ENCODE results near the gene FRMD4B.
"Not testable (repeated sequence)": the region's sequence is repeated elsewhere in the genome, so short reads cannot be mapped to it uniquely, and the experiment has no call there.

Gene FRMD4B

DNA sequence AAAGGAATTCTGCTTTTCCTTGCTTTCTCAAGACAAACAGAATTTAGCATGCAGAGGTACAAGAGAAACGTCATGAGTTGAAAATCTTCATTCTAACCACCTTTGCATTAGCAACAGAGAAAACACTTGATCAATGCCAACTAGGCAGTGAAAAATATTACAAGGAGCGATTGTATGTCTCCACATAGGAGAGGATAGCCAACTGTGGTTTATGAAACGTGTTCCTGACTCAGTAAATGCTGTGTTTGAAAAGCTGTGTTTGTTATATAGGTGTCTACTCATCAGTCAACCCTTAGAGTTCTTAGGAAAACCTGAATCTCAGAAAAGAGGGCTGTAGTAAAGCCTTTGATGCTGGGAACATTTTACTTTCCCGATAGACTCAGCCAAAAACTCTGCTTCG, 102.4 kb downstream of the FRMD4B start:
- H3K4me3 ChIP-seq (ENCODE audit: low read depth, low read length): no peak overlapping the region
- H3K27ac ChIP-seq (ENCODE audit: low read depth, low read length): no peak overlapping the region
- H3K4me1 ChIP-seq (ENCODE audit: control insufficient read depth, insufficient read depth, low read length): peaks cover 14% of the 10 kb centered on the region
- H3K9me3 ChIP-seq (ENCODE audit: control insufficient read depth, insufficient read depth, low read length): no peaks in the 10 kb centered on the region
- no peaks in the 10 kb centered on the region for H3K36me3 ChIP-seq (ENCODE audit: control insufficient read depth, insufficient read depth, low read length)
- no peak overlapping the region for H3K9ac ChIP-seq (ENCODE audit: low read depth, low read length)
- no peaks in the 10 kb centered on the region for H3K27me3 ChIP-seq (ENCODE audit: control insufficient read depth, insufficient read depth, low read length)

DNA sequence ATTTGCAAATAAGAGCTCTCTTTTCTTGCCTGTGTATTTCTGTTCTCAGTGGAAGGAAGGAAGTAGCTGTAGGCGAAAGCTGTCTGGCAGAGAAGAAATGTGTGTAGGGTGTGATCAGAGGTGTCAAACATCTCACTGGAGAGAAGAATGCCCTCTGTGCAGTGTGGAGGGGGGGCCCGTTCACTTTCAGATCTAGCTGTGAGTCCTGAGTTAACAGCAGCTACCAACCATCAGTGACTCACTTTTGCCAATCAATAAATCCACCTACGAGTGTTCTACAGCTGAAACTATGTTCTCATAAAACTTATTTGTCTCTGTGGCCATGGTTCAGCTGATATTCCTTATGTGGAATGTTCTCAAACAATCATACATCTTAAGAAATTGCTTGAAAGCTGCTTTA, 103.7 kb downstream of the FRMD4B start:
- peaks cover 5% of the 10 kb centered on the region for H3K4me1 ChIP-seq (ENCODE audit: control insufficient read depth, insufficient read depth, low read length)
- no peaks in the 10 kb centered on the region for H3K9me3 ChIP-seq (ENCODE audit: control insufficient read depth, insufficient read depth, low read length)
- H3K27ac ChIP-seq (ENCODE audit: low read depth, low read length): no peak overlapping the region
- H3K27me3 ChIP-seq (ENCODE audit: control insufficient read depth, insufficient read depth, low read length): no peaks in the 10 kb centered on the region
- no peak overlapping the region for H3K4me3 ChIP-seq (ENCODE audit: low read depth, low read length)
- no peak overlapping the region for H3K9ac ChIP-seq (ENCODE audit: low read depth, low read length)
- no peaks in the 10 kb centered on the region for H3K36me3 ChIP-seq (ENCODE audit: control insufficient read depth, insufficient read depth, low read length)

DNA sequence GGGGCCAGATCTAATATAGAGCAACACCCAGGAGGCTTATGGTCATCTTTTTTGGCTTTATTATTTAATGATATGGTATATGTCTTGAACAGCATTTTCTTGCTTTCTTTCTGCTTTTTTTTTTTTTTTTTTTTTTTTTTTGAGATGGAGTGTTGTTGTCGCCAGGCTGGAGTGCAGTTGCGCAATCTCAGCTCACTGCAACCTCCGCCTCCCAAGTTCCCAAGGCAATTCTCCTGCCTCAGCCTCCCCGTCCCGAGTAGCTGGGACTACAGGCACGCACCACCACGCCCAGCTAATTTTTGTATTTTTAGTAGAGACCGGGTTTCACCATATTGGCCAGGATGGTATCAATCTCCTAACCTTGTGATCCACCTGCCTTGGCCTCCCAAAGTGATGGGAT, 108.5 kb downstream of the FRMD4B start:
- not testable (repeated sequence) for H3K36me3 ChIP-seq (ENCODE audit: control insufficient read depth, insufficient read depth, low read length); H3K27ac ChIP-seq (ENCODE audit: low read depth, low read length); H3K9me3 ChIP-seq (ENCODE audit: control insufficient read depth, insufficient read depth, low read length)

DNA sequence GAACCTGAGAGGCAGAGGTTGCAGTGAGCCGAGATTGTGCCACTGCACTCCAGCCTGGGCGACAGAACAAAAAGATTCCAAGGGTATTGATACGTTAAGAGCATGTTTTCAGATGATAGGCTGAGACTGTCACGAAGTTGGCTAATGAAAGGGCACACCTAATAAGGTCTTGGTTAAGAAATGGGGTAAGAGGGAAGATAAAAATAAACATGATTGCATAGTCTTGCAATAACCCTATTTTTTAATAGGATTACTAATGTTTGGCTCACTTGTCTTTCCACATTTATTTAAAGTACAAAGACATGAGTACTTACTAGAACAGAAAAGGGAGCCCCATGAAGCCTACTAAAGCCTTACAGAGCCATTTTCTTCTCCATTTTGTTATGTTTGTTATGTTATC, 109.0 kb downstream of the FRMD4B start:
- Histone ChIP-seq H3K27ac (ENCODE audit: low read depth, low read length) (no peak overlapping the region), H3K4me1 (ENCODE audit: control insufficient read depth, insufficient read depth, low read length) (peaks cover 5% of the 10 kb centered on the region; the same call in 1 of the 2 replicates), H3K9me3 (ENCODE audit: control insufficient read depth, insufficient read depth, low read length) (no peaks in the 10 kb centered on the region), H3K4me3 (ENCODE audit: low read depth, low read length) (no peak overlapping the region), H3K9ac (ENCODE audit: low read depth, low read length) (no peak overlapping the region), H3K27me3 (ENCODE audit: control insufficient read depth, insufficient read depth, low read length) (no peaks in the 10 kb centered on the region), H3K36me3 (ENCODE audit: control insufficient read depth, insufficient read depth, low read length) (no peaks in the 10 kb centered on the region)

More for the DNA sequence above, 108.5 kb downstream of the FRMD4B start:
- H3K4me1 ChIP-seq (ENCODE audit: control insufficient read depth, insufficient read depth, low read length); H3K4me3 ChIP-seq (ENCODE audit: low read depth, low read length); H3K9ac ChIP-seq (ENCODE audit: low read depth, low read length); H3K27me3 ChIP-seq (ENCODE audit: control insufficient read depth, insufficient read depth, low read length): not testable (repeated sequence)

DNA sequence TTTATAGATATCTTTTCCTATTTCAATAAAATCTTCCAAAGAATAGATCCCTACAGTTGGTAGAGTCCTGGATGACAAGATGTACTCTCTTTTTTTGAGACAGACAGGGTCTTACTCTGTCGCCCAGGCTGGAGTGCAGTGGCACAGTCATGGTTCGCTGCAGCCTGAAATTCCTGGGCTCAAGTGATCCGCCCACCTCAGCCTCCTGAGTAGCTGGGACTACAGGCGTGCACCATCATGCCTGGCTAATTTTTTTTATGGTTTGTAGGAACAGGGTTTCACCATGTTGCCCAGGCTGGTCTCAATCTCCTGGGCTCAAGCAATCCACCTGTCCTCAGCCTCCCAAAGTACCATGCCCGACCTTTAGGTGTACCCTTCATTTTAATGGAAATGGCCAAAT, 109.7 kb downstream of the FRMD4B start:
- H3K27ac ChIP-seq (ENCODE audit: low read depth, low read length); H3K36me3 ChIP-seq (ENCODE audit: control insufficient read depth, insufficient read depth, low read length); H3K9me3 ChIP-seq (ENCODE audit: control insufficient read depth, insufficient read depth, low read length); H3K9ac ChIP-seq (ENCODE audit: low read depth, low read length); H3K4me3 ChIP-seq (ENCODE audit: low read depth, low read length); H3K4me1 ChIP-seq (ENCODE audit: control insufficient read depth, insufficient read depth, low read length); H3K27me3 ChIP-seq (ENCODE audit: control insufficient read depth, insufficient read depth, low read length): not testable (repeated sequence)

DNA sequence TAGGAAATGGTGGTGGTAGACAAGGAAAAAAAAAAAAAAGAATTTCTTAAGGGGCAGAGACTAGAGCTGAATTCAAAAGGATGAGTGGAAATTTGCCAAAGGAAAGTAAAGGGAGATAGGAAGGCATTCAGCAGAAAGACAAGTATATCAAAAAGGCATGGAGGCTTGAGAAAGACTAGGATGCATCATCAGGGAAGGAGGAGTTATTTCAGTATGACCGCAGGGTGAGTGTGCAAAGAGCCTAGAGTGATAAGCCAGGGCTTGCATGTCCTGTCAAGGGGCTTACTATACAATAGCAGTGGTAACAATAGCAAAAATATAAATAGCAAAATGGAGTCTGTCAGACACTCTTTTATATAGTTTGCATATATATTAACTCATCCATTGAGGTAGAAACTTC, 112.0 kb downstream of the FRMD4B start:
- no peak overlapping the region for H3K9ac ChIP-seq (ENCODE audit: low read depth, low read length)
- H3K36me3 ChIP-seq (ENCODE audit: control insufficient read depth, insufficient read depth, low read length): no peaks in the 10 kb centered on the region

DNA sequence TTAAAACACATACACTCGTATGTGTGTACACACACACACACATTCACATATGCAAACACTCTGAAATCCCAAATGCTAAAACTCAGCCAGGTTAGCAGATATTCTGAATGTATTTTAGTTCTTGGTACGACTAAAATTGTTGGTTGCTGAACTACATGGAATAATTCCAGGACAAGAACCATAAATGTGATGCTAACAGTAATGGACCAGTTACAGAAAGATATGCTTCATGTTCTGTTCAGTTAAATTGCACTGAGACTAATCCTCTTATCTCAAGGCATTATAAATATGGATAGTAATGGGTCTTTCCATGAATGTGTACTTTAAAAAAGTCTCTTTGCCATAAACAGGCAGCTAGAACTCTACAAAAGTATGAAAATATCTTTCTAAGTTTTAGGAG, 113.3 kb downstream of the FRMD4B start:
- no peak overlapping the region for H3K27ac ChIP-seq (ENCODE audit: low read depth, low read length)
- peaks cover 5% of the 10 kb centered on the region; the same call in 1 of the 2 replicates for H3K4me1 ChIP-seq (ENCODE audit: control insufficient read depth, insufficient read depth, low read length)
- no peaks in the 10 kb centered on the region for H3K9me3 ChIP-seq (ENCODE audit: control insufficient read depth, insufficient read depth, low read length)
- H3K27me3 ChIP-seq (ENCODE audit: control insufficient read depth, insufficient read depth, low read length): no peaks in the 10 kb centered on the region
- H3K36me3 ChIP-seq (ENCODE audit: control insufficient read depth, insufficient read depth, low read length): no peaks in the 10 kb centered on the region
- H3K4me3 ChIP-seq (ENCODE audit: low read depth, low read length): no peak overlapping the region
- no peak overlapping the region for H3K9ac ChIP-seq (ENCODE audit: low read depth, low read length)

More for the DNA sequence above, 112.0 kb downstream of the FRMD4B start:
- Histone ChIP-seq H3K4me1 (ENCODE audit: control insufficient read depth, insufficient read depth, low read length) (peaks cover 5% of the 10 kb centered on the region; the same call in 1 of the 2 replicates), H3K9me3 (ENCODE audit: control insufficient read depth, insufficient read depth, low read length) (no peaks in the 10 kb centered on the region), H3K4me3 (ENCODE audit: low read depth, low read length) (no peak overlapping the region), H3K27ac (ENCODE audit: low read depth, low read length) (no peak overlapping the region), H3K27me3 (ENCODE audit: control insufficient read depth, insufficient read depth, low read length) (no peaks in the 10 kb centered on the region)

DNA sequence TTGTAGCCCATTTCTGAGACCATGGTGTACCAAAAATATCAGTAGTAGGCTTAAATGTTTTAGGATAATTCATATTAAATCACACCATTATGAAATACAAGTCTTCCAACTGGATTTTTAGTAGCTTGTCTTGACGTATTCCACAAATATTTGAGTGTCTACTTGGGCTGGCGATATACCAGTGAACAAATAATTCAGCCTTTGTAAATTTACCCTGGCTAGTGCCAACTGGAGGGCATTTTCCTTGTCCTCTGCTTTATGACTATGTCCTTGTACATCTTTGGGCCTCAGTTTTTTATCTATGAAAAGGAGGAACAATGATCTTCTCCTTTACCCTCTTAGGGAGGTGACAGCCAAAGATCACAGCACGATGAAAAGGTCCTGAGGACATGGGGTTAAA, 114.8 kb downstream of the FRMD4B start:
- no peaks in the 10 kb centered on the region for H3K9me3 ChIP-seq (ENCODE audit: control insufficient read depth, insufficient read depth, low read length)
- no peaks in the 10 kb centered on the region for H3K4me1 ChIP-seq (ENCODE audit: control insufficient read depth, insufficient read depth, low read length)
- no peak overlapping the region for H3K4me3 ChIP-seq (ENCODE audit: low read depth, low read length)
- H3K36me3 ChIP-seq (ENCODE audit: control insufficient read depth, insufficient read depth, low read length): no peaks in the 10 kb centered on the region
- no peak overlapping the region for H3K9ac ChIP-seq (ENCODE audit: low read depth, low read length)
- no peaks in the 10 kb centered on the region for H3K27me3 ChIP-seq (ENCODE audit: control insufficient read depth, insufficient read depth, low read length)
- H3K27ac ChIP-seq (ENCODE audit: low read depth, low read length): no peak overlapping the region

DNA sequence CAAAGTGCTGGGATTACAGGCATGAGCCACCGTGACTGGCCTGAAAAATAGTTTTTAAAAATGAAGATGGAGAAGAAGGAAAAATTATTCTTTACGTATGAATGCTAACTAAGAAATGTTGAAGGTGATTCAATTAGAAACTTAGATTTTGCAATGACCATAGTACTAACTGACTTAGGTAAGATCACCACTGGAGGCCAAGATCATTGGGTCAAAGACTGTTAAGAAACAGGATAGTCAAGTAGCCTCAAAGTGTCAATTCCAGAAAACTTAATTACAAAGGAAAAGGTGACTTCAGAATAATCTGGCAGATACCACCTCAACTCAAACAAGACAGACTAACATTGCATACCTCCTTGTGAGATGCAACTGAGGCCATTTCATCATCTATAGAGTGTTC, 119.3 kb downstream of the FRMD4B start:
- no peak overlapping the region for H3K9ac ChIP-seq (ENCODE audit: low read depth, low read length)
- no peak overlapping the region for H3K27ac ChIP-seq (ENCODE audit: low read depth, low read length)

DNA sequence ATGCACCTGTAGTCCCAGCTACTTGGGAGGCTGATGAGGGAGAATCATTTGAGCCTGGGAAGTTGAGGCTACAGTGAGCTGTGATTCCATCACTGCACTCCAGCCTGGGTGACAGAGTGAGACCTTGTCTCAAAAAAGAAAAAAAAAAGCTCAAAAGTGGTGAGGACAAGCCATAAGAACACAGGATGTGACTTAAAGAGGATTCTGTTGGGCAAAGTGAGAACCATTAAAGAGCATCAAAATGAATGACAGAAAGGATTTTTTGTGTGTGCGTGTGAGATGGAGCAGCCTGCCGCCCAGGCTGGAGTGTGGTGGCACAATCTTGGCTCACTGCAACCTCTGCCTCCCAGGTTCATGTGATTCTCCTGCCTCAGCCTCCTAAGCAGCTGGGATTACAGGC, 119.8 kb downstream of the FRMD4B start:
- not testable (repeated sequence) for H3K36me3 ChIP-seq (ENCODE audit: control insufficient read depth, insufficient read depth, low read length); H3K9me3 ChIP-seq (ENCODE audit: control insufficient read depth, insufficient read depth, low read length); H3K27me3 ChIP-seq (ENCODE audit: control insufficient read depth, insufficient read depth, low read length); H3K4me1 ChIP-seq (ENCODE audit: control insufficient read depth, insufficient read depth, low read length); H3K9ac ChIP-seq (ENCODE audit: low read depth, low read length); H3K27ac ChIP-seq (ENCODE audit: low read depth, low read length); H3K4me3 ChIP-seq (ENCODE audit: low read depth, low read length)

More for the DNA sequence above, 119.3 kb downstream of the FRMD4B start:
- Histone ChIP-seq H3K36me3 (ENCODE audit: control insufficient read depth, insufficient read depth, low read length) (no peaks in the 10 kb centered on the region), H3K9me3 (ENCODE audit: control insufficient read depth, insufficient read depth, low read length) (no peaks in the 10 kb centered on the region), H3K4me3 (ENCODE audit: low read depth, low read length) (no peak overlapping the region), H3K4me1 (ENCODE audit: control insufficient read depth, insufficient read depth, low read length) (no peaks in the 10 kb centered on the region), H3K27me3 (ENCODE audit: control insufficient read depth, insufficient read depth, low read length) (no peaks in the 10 kb centered on the region)

DNA sequence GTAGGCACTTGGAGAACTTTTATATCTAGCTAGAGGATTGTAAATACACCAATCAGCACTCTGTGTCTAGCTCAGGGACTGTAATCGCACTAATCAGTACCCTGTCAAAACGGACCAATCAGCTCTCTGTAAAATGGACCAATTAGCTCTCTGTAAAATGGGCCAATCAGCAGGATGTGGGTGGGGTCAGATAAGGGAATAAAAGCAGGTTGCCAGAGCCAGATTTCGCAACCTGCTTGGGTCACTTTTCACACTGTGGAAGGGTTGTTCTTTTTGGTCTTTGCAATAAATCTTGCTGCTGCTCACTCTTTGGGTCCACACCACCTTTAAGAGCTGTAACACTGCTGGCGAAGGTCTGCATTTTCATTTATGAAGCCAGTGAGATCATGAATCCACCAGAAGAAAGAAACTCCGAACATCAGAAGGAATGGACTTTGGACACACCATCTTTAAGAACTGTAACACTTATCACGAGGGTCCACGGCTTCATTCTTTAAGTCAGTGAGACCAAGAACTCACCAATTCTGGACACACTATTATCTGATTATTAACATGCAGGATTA, 125.0 kb downstream of the FRMD4B start:
- not testable (repeated sequence) for H3K9me3 ChIP-seq (ENCODE audit: control insufficient read depth, insufficient read depth, low read length); H3K36me3 ChIP-seq (ENCODE audit: control insufficient read depth, insufficient read depth, low read length); H3K27ac ChIP-seq (ENCODE audit: low read depth, low read length); H3K4me3 ChIP-seq (ENCODE audit: low read depth, low read length); H3K4me1 ChIP-seq (ENCODE audit: control insufficient read depth, insufficient read depth, low read length); H3K9ac ChIP-seq (ENCODE audit: low read depth, low read length); H3K27me3 ChIP-seq (ENCODE audit: control insufficient read depth, insufficient read depth, low read length)
